CD14-positive monocyte (primary cell): ENCODE data around the gene FLCN. TPM values are rescaled to one million over a fixed set of nuclear protein-coding genes. Genes with fewer than 3 reads are reported as not detected.

Experiments used
- DNase-seq, 3 donors: peaks; one replicate each; pipeline ENCODE4 v3.0.0-alpha.2; 2011 to 2022
- H2AFZ ChIP-seq: 2 replicates; pipeline ENCODE4 v1.6.0; 2012; ENCODE audit warnings: mild to moderate bottlenecking, low read depth, low read length, inconsistent platforms; ENCODE audit not compliant: insufficient read depth, poor library complexity, severe bottlenecking
- H3K27ac ChIP-seq, 2 donors: 1 replicate in 1 of 2; 2 replicates in 1 of 2; pipeline ENCODE4 v1.5.1; 2012 to 2013; ENCODE audit warnings: low read length in 2 of 2, control low read depth in 1 of 2, inconsistent platforms in 1 of 2, low read depth in 1 of 2, mild to moderate bottlenecking in 1 of 2
- H3K27me3 ChIP-seq, 2 donors: one replicate each; pipeline versions ENCODE4 v1.6.0 to v1.6.1; 2011 to 2013; ENCODE audit warnings: low read length in 2 of 2; ENCODE audit not compliant: control insufficient read depth in 2 of 2, insufficient read depth in 2 of 2
- H3K36me3 ChIP-seq, 2 donors: replicated peaks in 1 of 2; 1 replicate in 1 of 2; 2 replicates in 1 of 2; pipeline versions ENCODE4 v1.5.1 to v1.6.1; 2012 to 2013; ENCODE audit warnings: low read length in 2 of 2, control low read depth in 1 of 2, inconsistent platforms in 1 of 2, mild to moderate bottlenecking in 1 of 2; ENCODE audit not compliant: insufficient read depth in 2 of 2, control insufficient read depth in 1 of 2
- H3K4me1 ChIP-seq, 2 donors: 1 replicate in 1 of 2; 2 replicates in 1 of 2; pipeline versions ENCODE4 v1.5.1 to v1.6.1; 2012 to 2013; ENCODE audit warnings: low read length in 2 of 2, control low read depth in 1 of 2, inconsistent platforms in 1 of 2, mild to moderate bottlenecking in 1 of 2, moderate library complexity in 1 of 2; ENCODE audit not compliant: insufficient read depth in 2 of 2, control insufficient read depth in 1 of 2
- H3K4me2 ChIP-seq: replicated peaks from 2 replicates; pipeline ENCODE3; 2012; ENCODE audit warnings: low read length, moderate library complexity, mild to moderate bottlenecking; ENCODE audit not compliant: poor library complexity, severe bottlenecking; ENCODE audit errors: extremely low read depth
- H3K4me3 ChIP-seq, 3 experiments: fragments of 200-600 bp in 1 of 3; sonication (generic) in 1 of 3; replicated peaks in 1 of 3; 1 replicate in 2 of 3; 2 replicates in 1 of 3; pipeline ENCODE4 v1.5.1; 2011 to 2013; ENCODE audit warnings: low read length in 3 of 3, mild to moderate bottlenecking in 3 of 3, control low read depth in 2 of 3, low read depth in 2 of 3, inconsistent platforms in 1 of 3, moderate library complexity in 1 of 3
- H3K79me2 ChIP-seq: 2 replicates; pipeline ENCODE4 v1.6.0; 2012; ENCODE audit warnings: mild to moderate bottlenecking, control low read depth, inconsistent platforms, low read length, moderate library complexity; ENCODE audit not compliant: insufficient read depth
- H3K9ac ChIP-seq: 2 replicates; pipeline ENCODE4 v1.6.0; 2017; ENCODE audit warnings: low read length, mild to moderate bottlenecking; ENCODE audit not compliant: insufficient read depth, poor library complexity, severe bottlenecking
- H3K9me3 ChIP-seq, 2 donors: replicated peaks in 1 of 2; 1 replicate in 1 of 2; 2 replicates in 1 of 2; pipeline versions ENCODE4 v1.5.1 to v1.6.1; 2012 to 2013; ENCODE audit warnings: low read length in 2 of 2, control low read depth in 1 of 2; ENCODE audit not compliant: control insufficient read depth in 1 of 2, insufficient read depth in 1 of 2
- H4K20me1 ChIP-seq: 2 replicates; pipeline ENCODE4 v1.6.0; 2012; ENCODE audit warnings: mild to moderate bottlenecking, low read length, control low read depth, moderate library complexity; ENCODE audit not compliant: insufficient read depth
- H3K27ac Mint-ChIP-seq, 7 donors: one replicate each; pipeline ENCODE4 v1.8.0; 2020; ENCODE audit warnings: mild to moderate bottlenecking in 7 of 7, mixed read lengths in 7 of 7, moderate library complexity in 6 of 7, inconsistent platforms in 2 of 7
- H3K27me3 Mint-ChIP-seq, 3 donors: one replicate each; pipeline ENCODE4 v1.8.0; 2021 to 2022; ENCODE audit warnings: low read depth in 3 of 3, mild to moderate bottlenecking in 3 of 3, mixed read lengths in 3 of 3, moderate library complexity in 3 of 3, inconsistent platforms in 1 of 3
- H3K36me3 Mint-ChIP-seq, 2 donors: one replicate each; pipeline ENCODE4 v1.8.0; 2020; ENCODE audit warnings: mixed read lengths in 2 of 2, inconsistent platforms in 1 of 2, mild to moderate bottlenecking in 1 of 2
- H3K4me1 Mint-ChIP-seq: one replicate; pipeline ENCODE4 v1.8.0; 2020; ENCODE audit warnings: mild to moderate bottlenecking, mixed read lengths
- H3K4me3 Mint-ChIP-seq, 2 donors: one replicate each; pipeline ENCODE4 v1.8.0; 2020; ENCODE audit warnings: mild to moderate bottlenecking in 2 of 2, mixed read lengths in 2 of 2, moderate library complexity in 1 of 2
- H3K9me3 Mint-ChIP-seq, 7 donors: one replicate each; pipeline ENCODE4 v1.8.0; 2020 to 2022; ENCODE audit warnings: mixed read lengths in 7 of 7, mild to moderate bottlenecking in 6 of 7, moderate library complexity in 6 of 7, inconsistent platforms in 2 of 7
- CTCF ChIP-seq: fragments of 200-600 bp; IDR thresholded peaks from one replicate; pipeline ENCODE4 v1.8.0; 2022; ENCODE audit warnings: antibody characterized with exemption, mild to moderate bottlenecking
- WGBS: methylation state at CpG from one replicate; pipeline ENCODE4 v1.1.5; 2013; ENCODE audit warnings: missing lambda C conversion rate; ENCODE audit not compliant: insufficient coverage; 5-methylcytosine and 5-hydroxymethylcytosine counted together
- intact Hi-C, 2 donors: fragments of 100-400 bp; cut with micrococcal nuclease; formaldehyde crosslinking; loops; one replicate each; pipeline versions ENCODE4 v1.15.0 to v1.15.1; 2023
- polyA plus RNA-seq, 3 donors: library from polyadenylated mRNA; depleted of rRNA in 1 of 3; unstranded in 2 of 3; stranded (reverse) in 1 of 3; fragments of 300-500 nt in 2 of 3; fragments of >200 nt in 1 of 3; fragmentation: Illumina TruSeq in 2 of 3; gene quantifications; 1 replicate in 2 of 3; 2 replicates in 1 of 3; pipeline ENCODE4 v1.2.3, GENCODE V29; 2012 to 2021

The FLCN gene
- polyA plus RNA-seq, 3 donors, result 5.8 to 46.9 (median 8.0) TPM

GRCh38 chr17:17220529-17220928 is 16.4 kb downstream of the FLCN start:
- TF ChIP-seq CTCF, result no peak
- 98% methylated on average over 8 of the region's 8 CpGs for WGBS
- Histone ChIP-seq H3K27me3 (no peaks in the 10 kb centered on the region), H3K4me3 (no peak overlapping the region), H3K36me3 (peaks cover 95 to 100% of the 10 kb centered on the region in 2 donors), H3K9me3 (no peaks in the 10 kb centered on the region), H3K79me2 (no peaks in the 10 kb centered on the region), H3K4me1 (no peaks in the 10 kb centered on the region), H3K4me2 (no peak overlapping the region), H3K9ac (no peak overlapping the region), H3K27ac (no peak overlapping the region), H4K20me1 (peaks cover 62% of the 10 kb centered on the region), H2AFZ (no peak overlapping the region)
- DNase-seq, result no peak
- Mint-ChIP-seq H3K36me3 (peaks cover 95 to 100% of the 10 kb centered on the region in 2 donors), H3K27ac (peak overlapping the region in 2 of 7 donors; percentile 0 to 4), H3K9me3 (no peaks in the 10 kb centered on the region), H3K4me1 (no peaks in the 10 kb centered on the region), H3K27me3 (peaks cover 0 to 1% (median 0%) of the 10 kb centered on the region in 3 donors), H3K4me3 (no peak overlapping the region)
- intact Hi-C loops, result no loop called here

GRCh38 chr17:17217995-17218394 is 19.0 kb downstream of the FLCN start:
- Histone ChIP-seq H3K9ac (no peak overlapping the region), H3K27ac (no peak overlapping the region), H3K4me1 (no peaks in the 10 kb centered on the region), H3K79me2 (no peaks in the 10 kb centered on the region), H4K20me1 (peaks cover 56% of the 10 kb centered on the region), H3K36me3 (peaks cover 94 to 97% of the 10 kb centered on the region in 2 donors), H3K27me3 (no peaks in the 10 kb centered on the region), H2AFZ (no peak overlapping the region), H3K9me3 (no peaks in the 10 kb centered on the region), H3K4me2 (no peak overlapping the region), H3K4me3 (no peak overlapping the region)
- H3K4me3 Mint-ChIP-seq, result no peak overlapping the region
- H3K27ac Mint-ChIP-seq, result no peak overlapping the region
- peaks cover 92 to 99% of the 10 kb centered on the region in 2 donors for H3K36me3 Mint-ChIP-seq
- no peaks in the 10 kb centered on the region for H3K4me1 Mint-ChIP-seq
- intact Hi-C loops, result no loop called here
- no peaks in the 10 kb centered on the region for H3K9me3 Mint-ChIP-seq
- DNase-seq, result no peak
- TF ChIP-seq CTCF, result no peak
- H3K27me3 Mint-ChIP-seq, result peaks cover 0 to 1% (median 0%) of the 10 kb centered on the region in 3 donors
- WGBS, result no CpG with 5 or more reads among the region's 3 CpGs
